IMR-90 (cell line): ENCODE data around the gene TEX38. TPM values are rescaled to one million over a fixed set of nuclear protein-coding genes. Genes with fewer than 3 reads are reported as not detected.

Experiments used
- ATAC-seq: fragments of 200-7000 bp; cut with Tn5 transposase; 2 replicates; pipeline ENCODE4 v1.9.1; 2020; ENCODE audit warnings: low read depth, mild to moderate bottlenecking, moderate library complexity
- BruUV-seq: library from RNA; stranded (reverse); fragments of 400-500 nt; replicated peaks from 2 replicates; lab custom pipeline; 2021; lab: Mats Ljungman, UMichigan
- CTCF ChIA-PET: fragments of 300-600 bp; formaldehyde crosslinking; extraction: SDS; loops from one replicate; lab custom pipeline; 2021; ENCODE audit warnings: antibody characterized with exemption; lab: Yijun Ruan, JAX
- POLR2A ChIA-PET: fragments of 300-600 bp; sonication (Branson Sonifier 250); formaldehyde crosslinking; loops from one replicate; lab custom pipeline; 2022; ENCODE audit warnings: antibody characterized with exemption; ENCODE audit not compliant: unreplicated experiment; lab: Charles Lee
- DNase-seq: peaks from one replicate; pipeline ENCODE4 v3.0.0; 2013
- H2AFZ ChIP-seq: replicated peaks from 2 replicates; pipeline ENCODE3; 2013; ENCODE audit warnings: low read length, mild to moderate bottlenecking; ENCODE audit not compliant: poor library complexity
- H2AK5ac ChIP-seq: 2 replicates; pipeline ENCODE4 v1.6.1; 2013; ENCODE audit warnings: low read depth, low read length, inconsistent platforms
- H2AK9ac ChIP-seq: replicated peaks from 2 replicates; pipeline ENCODE3; 2013; ENCODE audit warnings: mild to moderate bottlenecking, low read depth, low read length, moderate library complexity; ENCODE audit not compliant: poor library complexity
- H2BK120ac ChIP-seq: 2 replicates; pipeline ENCODE4 v1.6.1; 2013; ENCODE audit warnings: low read depth, low read length, inconsistent platforms
- H2BK15ac ChIP-seq: 3 replicates; pipeline ENCODE4 v1.6.1; 2013; ENCODE audit warnings: low read depth, low read length, inconsistent platforms
- H2BK20ac ChIP-seq: 2 replicates; pipeline ENCODE4 v1.6.1; 2013; ENCODE audit warnings: low read depth, mild to moderate bottlenecking, inconsistent platforms, low read length, moderate library complexity
- H2BK5ac ChIP-seq: 2 replicates; pipeline ENCODE4 v1.6.1; 2013; ENCODE audit warnings: mild to moderate bottlenecking, low read depth, low read length, inconsistent platforms; ENCODE audit not compliant: poor library complexity, severe bottlenecking
- H3K14ac ChIP-seq: replicated peaks from 2 replicates; pipeline ENCODE4 v1.6.1; 2013; ENCODE audit warnings: low read depth, low read length, inconsistent platforms
- H3K18ac ChIP-seq: 2 replicates; pipeline ENCODE4 v1.6.1; 2013; ENCODE audit warnings: low read depth, low read length, control low read depth
- H3K23ac ChIP-seq: 2 replicates; pipeline ENCODE4 v1.6.1; 2013; ENCODE audit warnings: low read depth, low read length, inconsistent platforms
- H3K27ac ChIP-seq: 2 replicates; pipeline ENCODE4 v1.5.1; 2013; ENCODE audit warnings: mild to moderate bottlenecking, control low read depth, low read length; ENCODE audit not compliant: insufficient read depth
- H3K27me3 ChIP-seq: 2 replicates; pipeline ENCODE4 v1.6.1; 2013; ENCODE audit warnings: low read length; ENCODE audit not compliant: control insufficient read depth, insufficient read depth
- H3K36me3 ChIP-seq: 2 replicates; pipeline ENCODE4 v1.6.1; 2013; ENCODE audit warnings: low read length, mixed read lengths; ENCODE audit not compliant: control insufficient read depth, insufficient read depth
- H3K4ac ChIP-seq: 2 replicates; pipeline ENCODE4 v1.6.1; 2013; ENCODE audit warnings: low read depth, low read length, inconsistent platforms
- H3K4me1 ChIP-seq: 2 replicates; pipeline ENCODE4 v1.6.1; 2013; ENCODE audit warnings: low read length, mixed read lengths; ENCODE audit not compliant: control insufficient read depth, insufficient read depth
- H3K4me2 ChIP-seq: 2 replicates; pipeline ENCODE4 v1.6.1; 2013; ENCODE audit warnings: low read depth, mild to moderate bottlenecking, control low read depth, low read length, moderate library complexity
- H3K4me3 ChIP-seq: 2 replicates; pipeline ENCODE4 v1.5.1; 2013; ENCODE audit warnings: low read depth, mild to moderate bottlenecking, control low read depth, low read length, moderate library complexity; ENCODE audit not compliant: insufficient read depth
- H3K56ac ChIP-seq: 2 replicates; pipeline ENCODE4 v1.6.1; 2013; ENCODE audit warnings: low read length, inconsistent platforms; ENCODE audit not compliant: insufficient read depth; ENCODE audit errors: extremely low read depth
- H3K79me1 ChIP-seq, 2 experiments: 2 replicates each; pipeline ENCODE4 v1.6.1; 2013; ENCODE audit warnings: low read length in 2 of 2, inconsistent platforms in 1 of 2, low read depth in 1 of 2
- H3K9ac ChIP-seq: 2 replicates; pipeline ENCODE4 v1.6.1; 2013; ENCODE audit warnings: low read depth, low read length, control low read depth
- H3K9me1 ChIP-seq: 2 replicates; pipeline ENCODE4 v1.6.1; 2013; ENCODE audit warnings: low read length, inconsistent platforms; ENCODE audit not compliant: insufficient read depth
- H3K9me3 ChIP-seq: 2 replicates; pipeline ENCODE4 v1.6.1; 2013; ENCODE audit warnings: low read length; ENCODE audit not compliant: control insufficient read depth, insufficient read depth
- H4K20me1 ChIP-seq: 2 replicates; pipeline ENCODE4 v1.6.1; 2013; ENCODE audit warnings: low read length, inconsistent platforms; ENCODE audit not compliant: insufficient read depth
- H4K5ac ChIP-seq: 2 replicates; pipeline ENCODE4 v1.6.1; 2013; ENCODE audit warnings: mild to moderate bottlenecking, low read depth, low read length, control low read depth
- H4K8ac ChIP-seq, 2 experiments: 2 replicates each; pipeline ENCODE4 v1.6.1; 2013; ENCODE audit warnings: low read depth in 2 of 2, low read length in 2 of 2, control low read depth in 1 of 2, inconsistent platforms in 1 of 2
- H4K91ac ChIP-seq: 2 replicates; pipeline ENCODE4 v1.6.1; 2013; ENCODE audit warnings: low read depth, low read length, inconsistent platforms; ENCODE audit not compliant: insufficient read depth
- BHLHE40 ChIP-seq: fragments of 150-350 bp; IDR thresholded peaks from 2 replicates; pipeline ENCODE4 v1.6.1; 2016; ENCODE audit warnings: mild to moderate bottlenecking, low read depth, low read length
- CHD1 ChIP-seq: IDR thresholded peaks from 2 replicates; pipeline ENCODE4 v1.6.1; 2012; ENCODE audit warnings: low read depth, low read length, improper control_type of control experiment
- CTCF ChIP-seq: conservative IDR thresholded peaks from 2 replicates; pipeline ENCODE4 v1.5.1; 2012; ENCODE audit warnings: mild to moderate bottlenecking, low read depth, low read length, improper control_type of control experiment
- ELK1 ChIP-seq: fragments of 150-350 bp; IDR thresholded peaks from 2 replicates; pipeline ENCODE4 v1.6.1; 2016; ENCODE audit warnings: low read depth, mild to moderate bottlenecking, low read length, moderate library complexity, borderline replicate concordance
- POLR2A ChIP-seq: IDR thresholded peaks from 2 replicates; pipeline ENCODE4 v1.6.1; 2012; ENCODE audit warnings: mild to moderate bottlenecking, low read depth, low read length
- SMC3 ChIP-seq: fragments of 150-350 bp; IDR thresholded peaks from 2 replicates; pipeline ENCODE4 v1.6.1; 2016; ENCODE audit warnings: low read depth, mild to moderate bottlenecking, antibody characterized with exemption, low read length, moderate library complexity
- USF2 ChIP-seq: fragments of 150-350 bp; IDR thresholded peaks from 2 replicates; pipeline ENCODE4 v1.6.1; 2017; ENCODE audit warnings: mild to moderate bottlenecking, antibody characterized with exemption, low read length, low read depth
- WGBS, 2 experiments: methylation state at CpG; one replicate each; pipeline versions ENCODE4 v1.1.5 to v1.1.7; 2013; ENCODE audit warnings: missing lambda C conversion rate in 2 of 2; ENCODE audit not compliant: insufficient read length in 1 of 2; ENCODE audit errors: extremely low coverage in 2 of 2; 5-methylcytosine and 5-hydroxymethylcytosine counted together
- dilution Hi-C: fragments of 300-500 bp; cut with HindIII; formaldehyde crosslinking; loops from one replicate; pipeline ENCODE4 v1.14.3; 2018; ENCODE audit warnings: low sequenced_read_pairs; ENCODE audit not compliant: unreplicated experiment
- in situ Hi-C: fragments of 300-500 bp; cut with MboI; formaldehyde crosslinking; loops from 3 replicates; pipeline ENCODE4 v1.14.3; 2019; ENCODE audit warnings: low sequenced_read_pairs, inconsistent platforms, mixed read lengths
- intact Hi-C: fragments of 100-400 bp; cut with micrococcal nuclease; formaldehyde crosslinking; loops from 2 replicates; pipeline ENCODE4 v1.10.0; 2022
- polyA plus RNA-seq, 3 experiments: library from polyadenylated mRNA; depleted of rRNA; stranded (reverse); fragments of >200 nt; gene quantifications; 2 replicates each; pipeline ENCODE4 v1.2.3, GENCODE V29; 2012; ENCODE audit warnings: low replicate concordance in 1 of 3
- total RNA-seq: library from RNA; depleted of rRNA; stranded (reverse); fragments of >200 nt; gene quantifications from 2 replicates; pipeline ENCODE4 v1.2.3, GENCODE V29; 2012

The TEX38 gene
- total and polyA plus RNA-seq, 2 of the 4 experiments (the other 2 are of a cell fraction): not detected

- H4K8ac ChIP-seq: no peak overlapping the region
- H3K4ac ChIP-seq: no peak overlapping the region
- H3K9ac ChIP-seq: no peak overlapping the region
- H2BK20ac ChIP-seq: no peak overlapping the region
- no peak overlapping the region for H2AK5ac ChIP-seq
- no peak overlapping the region for H3K4me3 ChIP-seq
- H4K20me1 ChIP-seq: peaks cover 6% of the 10 kb centered on the region; the same call in 1 of the 2 replicates
- ChIA-PET CTCF (interaction anchor here (1.0 kb wide), 1 partner anchor 15 kb away, joined by 3 read pairs; no protein-coding TSS in a partner anchor), POLR2A (no interaction called here)
- ATAC-seq: no peak
- H2BK15ac ChIP-seq: no peak overlapping the region
- H3K9me1 ChIP-seq: peaks cover 5% of the 10 kb centered on the region; the same call in 1 of the 2 replicates
- H2BK120ac ChIP-seq: no peak overlapping the region
- no peak overlapping the region for H2AK9ac ChIP-seq
- no peaks in the 10 kb centered on the region for H3K36me3 ChIP-seq
- H3K9me3 ChIP-seq: no peaks in the 10 kb centered on the region
- no peak overlapping the region for H3K23ac ChIP-seq
- H3K79me1 ChIP-seq: peaks cover 18 to 21% of the 10 kb centered on the region in 2 experiments
- peaks cover 10% of the 10 kb centered on the region for H3K4me1 ChIP-seq
- no peak overlapping the region for H3K4me2 ChIP-seq
- no peak overlapping the region for H3K18ac ChIP-seq
- no peak overlapping the region for H2BK5ac ChIP-seq
- H3K27ac ChIP-seq: no peak overlapping the region
- no peak for DNase-seq
- H4K5ac ChIP-seq: no peak overlapping the region
- TF ChIP-seq CHD1: no peak
- no peak for TF ChIP-seq USF2
- TF ChIP-seq SMC3: no peak
- TF ChIP-seq BHLHE40: no peak
- TF ChIP-seq CTCF: no peak
- no peak for TF ChIP-seq POLR2A
- TF ChIP-seq ELK1: no peak
- no CpG with 5 or more reads among the region's 1 CpG for WGBS, 2 experiments
- intact Hi-C loops: no loop called here
- H4K91ac ChIP-seq: no peak overlapping the region
- no peak overlapping the region for H3K56ac ChIP-seq
- H3K14ac ChIP-seq: no peak overlapping the region
- in situ Hi-C loops: loop anchor here (25.0 kb wide), 1 partner anchor 309 kb away; no protein-coding TSS in a partner anchor
- no TSS peak for BruUV-seq
- H2AFZ ChIP-seq: no peak overlapping the region
- dilution Hi-C loops: no loop called here
- peaks cover 17% of the 10 kb centered on the region for H3K27me3 ChIP-seq
These were observed 49.5 kb downstream of the TEX38 start for GRCh38 chr1:46721204-46721603.
